MG63 (cell line): Measurements from ENCODE around the gene SCN3B. TPM values are rescaled to one million over a fixed set of nuclear protein-coding genes. Genes with fewer than 3 reads are reported as not detected.
A peak's percentile ranks its signal among the peaks of the same experiment; 100 is the strongest.

ENCODE experiments used
- DNase-seq: peaks from one replicate; pipeline ENCODE4 v3.0.0-alpha.2; 2020
- H3K27me3 ChIP-seq: fragments of 250-450 bp; sonication (Bioruptor Pico); 2 replicates; pipeline ENCODE4 v1.5.1; 2020; ENCODE audit warnings: mild to moderate bottlenecking, moderate library complexity
- H3K36me3 ChIP-seq: fragments of 250-450 bp; sonication (Bioruptor Pico); 2 replicates; pipeline ENCODE4 v1.5.1; 2020; ENCODE audit warnings: mild to moderate bottlenecking, moderate library complexity
- H3K4me3 ChIP-seq: fragments of 250-450 bp; sonication (Bioruptor Pico); 2 replicates; pipeline ENCODE4 v1.5.1; 2020; ENCODE audit warnings: mild to moderate bottlenecking, moderate library complexity
- H3K9me3 ChIP-seq: fragments of 250-450 bp; sonication (Bioruptor Pico); 2 replicates; pipeline ENCODE4 v1.5.1; 2020; ENCODE audit warnings: mild to moderate bottlenecking, moderate library complexity
- total RNA-seq: library from RNA; depleted of rRNA; stranded (reverse); fragments of >200 nt; shearing (Covaris generic); gene quantifications from 2 replicates; pipeline ENCODE4 v1.2.3, GENCODE V29; 2014; ENCODE audit warnings: low replicate concordance; rRNA removed

Gene SCN3B, protein sequence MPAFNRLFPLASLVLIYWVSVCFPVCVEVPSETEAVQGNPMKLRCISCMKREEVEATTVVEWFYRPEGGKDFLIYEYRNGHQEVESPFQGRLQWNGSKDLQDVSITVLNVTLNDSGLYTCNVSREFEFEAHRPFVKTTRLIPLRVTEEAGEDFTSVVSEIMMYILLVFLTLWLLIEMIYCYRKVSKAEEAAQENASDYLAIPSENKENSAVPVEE
- not detected in 2 replicates for total RNA-seq

DNA sequence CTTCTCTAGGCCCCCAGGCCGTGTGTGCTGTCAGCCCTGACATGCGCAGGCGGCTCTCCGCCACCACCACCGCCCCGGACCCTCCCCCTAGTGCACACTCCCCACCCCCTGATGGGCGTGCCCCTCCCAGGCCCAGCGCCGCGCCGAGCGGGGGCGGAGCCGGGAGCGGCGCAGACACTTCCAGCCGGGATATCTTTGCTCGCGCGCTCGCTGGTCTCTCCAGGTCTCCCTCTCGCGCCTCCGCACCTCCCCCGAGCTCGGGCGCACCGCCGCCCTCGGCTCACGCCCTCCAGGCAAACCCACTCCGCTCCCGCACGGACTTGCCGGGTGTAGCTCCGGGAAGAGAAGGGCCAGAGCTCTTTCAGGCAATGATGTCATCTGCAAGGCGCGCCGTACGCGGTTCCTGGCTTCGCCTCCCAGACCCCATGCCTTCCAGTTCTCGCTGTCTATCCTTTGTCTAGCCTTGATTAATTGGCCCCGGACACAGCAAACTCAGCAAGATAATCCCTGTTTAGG, at the start of gene SCN3B:
Gene SCN3B, minus strand, starts transcription at position 59 of the 516 bp plus-strand sequence. CDS start 823 bp downstream, outside the sequence.
- DNase-seq: peak; percentile 53

DNA sequence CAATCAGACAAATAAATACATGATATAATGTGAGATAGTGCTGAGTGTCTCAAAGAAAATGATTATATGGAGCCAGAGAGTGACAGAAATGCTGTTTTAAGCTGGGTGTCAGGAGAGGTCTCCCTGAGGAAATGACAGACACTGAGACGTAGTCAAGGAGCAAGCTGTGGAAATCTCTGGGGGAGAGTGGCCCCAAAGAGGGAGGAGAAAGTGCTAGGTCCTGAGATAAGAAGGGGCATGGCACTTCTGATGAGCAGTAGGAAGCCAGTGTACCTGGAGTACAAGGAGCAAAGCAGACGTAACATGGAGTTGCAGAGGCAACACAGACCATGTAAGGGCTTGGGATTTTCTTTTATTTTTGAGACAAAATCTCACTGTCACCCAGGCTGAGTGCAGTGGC, 48.3 kb upstream of the SCN3B start:
- no peak overlapping the region for H3K4me3 ChIP-seq

More for the DNA sequence above, at the start of gene SCN3B:
- Histone ChIP-seq H3K27me3 (peaks cover 18% of the 10 kb centered on the region; the same call in 1 of the 2 replicates), H3K4me3 (peak within 1 kb of the TSS; percentile 45), H3K36me3 (no peaks in the 10 kb centered on the region), H3K9me3 (no peaks in the 10 kb centered on the region)

DNA sequence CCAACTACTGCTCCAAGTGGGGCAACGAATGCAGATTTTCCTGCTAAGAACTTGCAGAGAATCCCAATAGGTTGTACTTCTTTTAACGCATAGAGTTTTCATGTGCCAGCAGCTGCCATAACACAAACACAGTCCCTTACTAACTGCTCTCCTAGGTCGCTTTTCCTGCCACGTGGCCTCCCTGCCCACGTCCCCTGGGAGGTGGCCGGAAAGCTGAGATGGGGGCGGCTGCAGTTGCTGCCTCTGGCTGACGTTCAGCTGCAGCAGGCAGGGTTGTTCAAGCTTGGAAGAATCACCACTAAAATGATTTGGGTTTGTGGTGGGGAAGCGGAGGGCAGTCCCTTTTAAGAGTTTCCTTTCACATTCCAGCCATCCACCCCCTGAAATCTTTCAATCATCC, 47.7 kb upstream of the SCN3B start:
- no peak for DNase-seq
- Histone ChIP-seq H3K9me3 (no peaks in the 10 kb centered on the region), H3K27me3 (no peaks in the 10 kb centered on the region), H3K4me3 (no peak overlapping the region), H3K36me3 (no peaks in the 10 kb centered on the region)

More for the DNA sequence above, 48.3 kb upstream of the SCN3B start:
- Histone ChIP-seq H3K9me3 (no peaks in the 10 kb centered on the region), H3K27me3 (no peaks in the 10 kb centered on the region), H3K36me3 (no peaks in the 10 kb centered on the region)
- no peak for DNase-seq

DNA sequence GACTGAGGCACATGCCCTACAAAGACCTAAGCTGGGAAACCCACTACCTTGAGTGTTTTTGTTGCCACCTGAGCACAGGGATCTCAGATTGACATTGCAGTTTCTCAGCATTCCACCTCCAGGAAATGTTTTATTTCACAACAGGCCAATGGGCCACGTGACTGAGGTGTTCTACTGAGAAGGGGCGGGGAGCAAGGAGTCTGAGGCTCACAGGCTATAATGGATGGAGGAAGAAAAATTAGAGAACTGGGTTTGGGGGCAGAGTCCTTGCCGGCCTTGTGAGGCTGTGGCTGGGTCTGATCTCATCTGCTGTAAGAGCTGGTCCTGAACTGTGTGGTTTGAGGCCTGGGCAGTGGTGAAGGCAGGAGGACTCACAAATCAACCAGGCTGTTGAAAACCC, 46.3 kb upstream of the SCN3B start:
- DNase-seq: no peak
- Histone ChIP-seq H3K27me3 (no peaks in the 10 kb centered on the region), H3K9me3 (no peaks in the 10 kb centered on the region), H3K4me3 (no peak overlapping the region), H3K36me3 (no peaks in the 10 kb centered on the region)

DNA sequence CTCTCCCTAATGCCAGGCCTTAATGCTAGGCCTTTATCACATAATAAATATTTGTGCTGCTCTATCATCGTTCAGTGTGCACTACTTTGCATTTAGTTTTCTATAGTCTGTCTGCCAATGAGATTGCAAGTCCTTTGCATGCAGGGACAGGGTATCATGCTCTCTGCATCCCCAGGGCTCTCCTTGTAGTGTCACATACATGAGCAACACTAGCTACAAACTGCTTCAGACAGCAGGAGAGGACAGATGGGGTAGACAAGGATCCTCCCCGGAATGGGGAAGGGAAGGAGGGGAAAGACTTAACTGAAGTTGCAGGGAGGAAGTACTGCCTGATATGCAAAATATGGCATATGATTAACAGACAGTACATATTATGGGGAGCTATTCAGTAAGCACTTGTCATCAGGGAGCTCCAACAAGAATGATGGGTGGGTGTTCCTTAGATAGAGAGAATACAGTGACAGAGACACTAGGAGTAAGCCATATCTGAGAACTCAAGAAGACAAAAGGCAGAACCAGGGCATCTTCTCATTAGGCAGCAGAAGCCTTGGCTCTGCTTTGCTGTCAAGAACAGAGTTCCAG, 44.2 kb upstream of the SCN3B start:
- Histone ChIP-seq H3K4me3 (no peak overlapping the region), H3K27me3 (no peaks in the 10 kb centered on the region), H3K9me3 (no peaks in the 10 kb centered on the region), H3K36me3 (no peaks in the 10 kb centered on the region)
- DNase-seq: no peak

DNA sequence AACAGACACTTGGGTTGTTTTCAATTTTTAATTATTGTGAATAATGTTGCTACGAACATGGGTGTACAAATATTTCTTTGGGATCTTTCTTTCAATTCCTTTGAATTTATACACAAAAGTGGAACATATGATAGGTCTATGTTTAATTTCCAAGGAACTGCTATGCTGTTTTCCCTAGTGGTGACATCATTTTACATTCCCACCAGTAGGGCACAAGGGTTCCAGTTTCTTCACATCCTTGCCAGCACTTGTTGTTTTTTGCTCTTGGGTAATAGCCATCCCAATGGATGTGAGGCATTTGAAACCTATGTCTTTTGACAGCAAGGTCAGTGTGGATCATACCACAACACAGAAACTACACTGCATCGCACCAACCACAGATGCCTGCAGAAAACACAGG, 41.8 kb upstream of the SCN3B start:
- Histone ChIP-seq H3K9me3 (no peaks in the 10 kb centered on the region), H3K27me3 (peaks cover 3% of the 10 kb centered on the region; the same call in 1 of the 2 replicates), H3K4me3 (no peak overlapping the region), H3K36me3 (no peaks in the 10 kb centered on the region)
- DNase-seq: no peak

DNA sequence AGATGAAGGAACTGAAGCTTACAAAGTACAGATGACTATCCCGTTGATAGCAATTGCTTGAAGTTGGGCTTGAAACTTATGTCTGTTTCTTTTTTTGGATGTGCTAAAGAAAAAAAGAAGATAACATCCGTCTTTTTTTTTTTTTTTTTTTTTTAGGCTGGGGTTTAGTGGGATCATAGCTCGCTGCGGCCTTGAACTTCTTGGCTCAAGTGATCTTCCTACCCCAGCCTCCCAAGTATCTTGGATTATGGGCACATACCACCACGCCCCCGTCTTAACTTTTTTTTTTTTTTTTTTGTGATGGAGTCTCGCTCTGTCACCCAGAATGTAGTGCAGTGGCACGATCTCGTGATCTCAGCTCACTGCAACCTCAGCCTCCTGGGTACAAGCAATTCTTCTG, 40.8 kb upstream of the SCN3B start:
- Histone ChIP-seq H3K9me3 (no peaks in the 10 kb centered on the region), H3K27me3 (peaks cover 8% of the 10 kb centered on the region), H3K36me3 (no peaks in the 10 kb centered on the region), H3K4me3 (no peak overlapping the region)
- DNase-seq: no peak

DNA sequence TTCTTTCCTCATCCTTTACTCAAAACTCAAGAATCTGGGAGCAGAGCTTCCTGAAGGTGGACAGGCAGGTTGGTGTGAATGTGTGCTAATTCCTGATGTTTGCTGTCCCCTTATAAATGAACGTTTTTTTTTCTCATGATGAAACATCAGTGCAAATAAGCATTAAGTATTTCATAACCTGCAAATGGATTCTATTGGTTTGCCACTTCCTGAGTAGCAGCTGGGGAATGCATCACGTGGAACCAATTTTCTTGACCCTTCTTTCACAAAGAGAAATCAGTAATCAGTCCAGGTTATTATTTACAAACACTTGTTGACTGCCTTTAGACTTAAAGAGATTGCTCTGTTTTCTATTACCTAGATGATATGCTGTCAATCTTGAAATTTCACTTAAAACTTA, 40.1 kb upstream of the SCN3B start:
- peaks cover 15% of the 10 kb centered on the region for H3K27me3 ChIP-seq
- H3K9me3 ChIP-seq: no peaks in the 10 kb centered on the region
- DNase-seq: no peak
- no peak overlapping the region for H3K4me3 ChIP-seq
- no peaks in the 10 kb centered on the region for H3K36me3 ChIP-seq

DNA sequence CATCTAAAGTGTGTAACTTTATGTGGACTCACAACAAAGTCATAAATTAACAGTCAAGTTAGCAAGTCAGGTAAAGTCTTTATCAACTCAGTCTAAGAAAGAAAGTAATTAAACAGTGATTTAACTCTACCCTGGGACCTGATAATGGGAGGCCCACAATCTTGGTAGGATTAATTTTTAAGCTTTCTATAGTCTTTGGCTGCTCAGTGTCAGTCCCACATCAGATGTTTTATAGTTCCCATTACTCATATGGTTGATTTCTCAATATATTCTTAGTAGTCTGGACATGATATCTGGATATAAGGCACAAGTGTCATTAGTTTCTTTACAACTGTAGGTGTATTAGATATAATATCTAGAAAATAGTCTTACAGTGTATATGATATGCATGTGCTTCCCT, 38.5 kb upstream of the SCN3B start:
- no peak for DNase-seq
- peaks cover 17% of the 10 kb centered on the region for H3K27me3 ChIP-seq
- H3K4me3 ChIP-seq: no peak overlapping the region
- no peaks in the 10 kb centered on the region for H3K36me3 ChIP-seq
- no peaks in the 10 kb centered on the region for H3K9me3 ChIP-seq

DNA sequence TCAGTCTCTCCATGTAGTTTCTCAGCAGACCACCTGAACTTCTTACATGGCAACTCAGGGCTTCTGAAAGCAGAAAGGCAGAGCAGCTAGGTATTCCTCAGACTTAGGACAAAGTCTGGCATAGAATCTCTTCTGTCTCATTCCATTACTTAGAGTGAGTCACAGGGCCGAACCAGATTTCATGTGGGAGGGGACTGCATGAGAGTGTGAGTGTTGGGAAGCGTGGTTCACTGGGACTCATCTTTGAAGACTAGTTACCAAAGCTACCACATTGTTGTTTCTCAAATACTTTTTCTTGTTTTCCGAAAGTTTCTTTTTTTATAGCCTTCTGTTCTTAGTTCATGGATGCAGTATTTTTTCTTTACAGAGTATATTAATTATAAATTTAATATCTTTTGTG, 36.1 kb upstream of the SCN3B start:
- DNase-seq: peak; percentile 45
- H3K4me3 ChIP-seq: no peak overlapping the region
- no peaks in the 10 kb centered on the region for H3K9me3 ChIP-seq
- H3K27me3 ChIP-seq: peaks cover 20% of the 10 kb centered on the region
- H3K36me3 ChIP-seq: no peaks in the 10 kb centered on the region

DNA sequence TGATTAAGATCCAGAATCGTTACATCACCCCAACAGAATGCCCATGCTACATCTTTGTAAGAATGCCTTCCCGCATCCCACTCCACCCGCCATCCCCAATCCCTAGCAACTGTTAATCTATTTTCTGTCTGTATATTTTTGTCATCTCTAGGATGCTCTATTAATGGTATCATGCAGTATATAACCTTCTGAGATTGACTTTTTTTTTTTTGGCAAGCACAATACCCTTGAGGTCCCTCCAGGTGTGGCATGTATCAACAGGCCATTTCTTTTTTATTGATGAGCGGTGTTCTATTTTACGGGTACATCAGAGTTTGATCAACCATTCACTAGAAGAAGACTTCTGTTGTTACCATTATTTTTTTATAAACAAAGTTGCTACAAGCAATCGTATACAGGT, 30.2 kb upstream of the SCN3B start:
- Histone ChIP-seq H3K4me3 (no peak overlapping the region), H3K9me3 (no peaks in the 10 kb centered on the region), H3K36me3 (no peaks in the 10 kb centered on the region), H3K27me3 (peaks cover 5% of the 10 kb centered on the region)
- no peak for DNase-seq

DNA sequence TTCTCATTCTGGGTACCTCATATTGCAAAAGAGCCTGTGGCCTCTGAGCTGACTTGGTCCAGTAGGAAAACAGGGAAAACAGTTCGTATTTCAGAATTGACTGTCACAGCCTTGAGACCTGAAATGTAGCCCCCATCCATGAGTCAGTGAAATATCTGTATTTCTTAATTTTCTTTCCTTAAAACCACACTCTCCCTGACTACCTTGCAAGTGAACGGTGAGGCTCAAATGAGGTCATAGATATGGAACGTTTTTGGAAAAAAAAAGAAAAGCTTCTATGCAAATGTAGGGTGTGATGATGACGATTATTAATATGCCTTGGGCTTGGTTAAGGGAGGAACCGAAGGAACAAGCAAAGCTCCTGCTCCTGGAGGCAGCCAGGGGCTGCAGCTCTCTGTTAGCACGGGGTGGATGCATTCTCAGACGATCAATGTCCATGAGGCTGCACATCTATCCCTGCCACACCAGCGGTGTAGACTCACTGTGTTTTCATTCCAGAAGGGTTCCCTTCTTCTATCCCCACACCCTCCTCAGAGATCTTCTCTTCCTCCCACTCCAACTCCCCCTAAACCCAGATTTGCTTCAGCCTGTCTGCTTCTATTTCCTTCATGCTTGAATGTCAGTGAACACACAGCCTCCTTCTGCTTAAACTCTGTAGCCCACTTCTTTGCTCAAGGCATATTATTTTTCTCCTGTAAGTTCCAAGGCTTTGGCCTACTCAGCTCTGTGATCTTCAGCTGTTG, 29.2 kb upstream of the SCN3B start:
- Histone ChIP-seq H3K4me3 (no peak overlapping the region), H3K27me3 (peaks cover 3% of the 10 kb centered on the region)

DNA sequence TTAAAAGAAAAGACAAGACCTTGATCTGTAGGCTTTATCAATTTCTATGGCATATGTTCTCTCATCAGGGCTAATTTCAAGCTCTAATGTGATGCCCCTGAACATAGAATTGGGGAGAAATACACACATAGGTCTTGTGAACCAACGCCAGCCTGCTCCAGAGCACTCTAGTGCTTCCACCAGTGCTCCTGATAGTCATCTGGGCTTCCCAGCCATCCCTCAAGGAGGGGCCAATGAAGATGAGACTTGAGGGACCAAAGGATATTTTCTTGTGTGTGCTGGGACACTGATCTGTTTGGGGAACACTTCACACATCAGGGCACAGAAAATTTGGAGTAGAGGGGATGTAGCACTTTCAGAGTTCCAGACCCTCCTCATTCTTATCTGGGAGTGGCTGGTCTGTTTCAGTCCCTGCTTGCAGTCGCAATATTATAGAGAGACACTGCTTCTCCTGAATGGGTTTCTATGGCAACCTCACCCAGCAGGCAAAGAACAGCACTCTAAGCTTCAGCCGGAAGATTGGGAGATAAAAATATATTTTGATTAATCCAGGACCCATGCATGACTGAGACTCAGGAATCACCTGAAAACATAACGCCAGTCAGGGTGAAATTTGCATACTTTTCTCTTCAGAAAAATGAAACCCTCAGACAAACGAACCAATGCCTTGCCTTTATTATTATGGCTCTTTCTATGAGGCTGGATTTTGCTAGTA, 28.4 kb upstream of the SCN3B start:
- DNase-seq: no peak
- no peak overlapping the region for H3K4me3 ChIP-seq

More for the DNA sequence above, 29.2 kb upstream of the SCN3B start:
- Histone ChIP-seq H3K9me3 (no peaks in the 10 kb centered on the region), H3K36me3 (no peaks in the 10 kb centered on the region)
- no peak for DNase-seq

DNA sequence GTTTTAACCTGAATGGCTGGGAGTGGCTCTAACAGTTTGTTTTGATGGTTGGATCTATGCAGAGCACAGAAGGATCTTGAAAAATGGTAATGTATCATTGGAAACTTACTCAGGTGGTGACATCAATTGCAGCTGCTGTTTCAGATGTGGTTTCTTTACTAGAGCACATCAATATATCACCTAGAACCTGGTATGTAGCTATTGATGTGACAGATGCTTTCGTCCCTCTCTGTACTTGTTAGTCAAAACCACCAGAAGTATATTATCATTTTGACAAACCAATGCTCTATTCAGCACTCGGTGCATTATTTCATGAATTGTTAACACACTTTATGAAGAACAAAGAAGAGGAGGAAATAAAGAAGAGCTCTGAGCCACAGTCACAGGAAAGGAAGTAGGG, 26.6 kb upstream of the SCN3B start:
- Histone ChIP-seq H3K36me3 (no peaks in the 10 kb centered on the region), H3K27me3 (peaks cover 2% of the 10 kb centered on the region), H3K4me3 (no peak overlapping the region), H3K9me3 (no peaks in the 10 kb centered on the region)
- DNase-seq: no peak

More for the DNA sequence above, 28.4 kb upstream of the SCN3B start:
- no peaks in the 10 kb centered on the region for H3K9me3 ChIP-seq
- H3K27me3 ChIP-seq: peaks cover 3% of the 10 kb centered on the region
- no peaks in the 10 kb centered on the region for H3K36me3 ChIP-seq

DNA sequence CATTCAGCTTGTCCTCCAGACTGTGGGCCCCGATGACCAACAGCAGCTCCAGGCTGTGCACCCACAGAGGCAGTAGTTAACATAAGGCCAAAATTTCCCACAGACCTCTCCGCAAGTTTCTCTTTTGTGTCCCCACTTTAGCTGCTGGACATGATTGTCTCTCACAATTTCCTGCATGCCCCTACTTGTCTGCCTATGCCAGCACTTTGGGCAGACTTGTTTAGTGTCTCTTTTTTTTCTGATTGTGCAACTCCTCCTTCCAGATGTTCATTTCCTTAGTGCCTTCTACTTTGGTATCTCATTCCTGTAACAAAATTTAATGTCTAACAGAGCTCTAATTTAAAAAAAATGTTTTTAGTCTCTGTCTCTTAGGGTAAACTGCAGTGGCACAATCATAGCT, 23.8 kb upstream of the SCN3B start:
- Histone ChIP-seq H3K4me3 (no peak overlapping the region), H3K27me3 (peaks cover 4% of the 10 kb centered on the region; the same call in 1 of the 2 replicates), H3K36me3 (no peaks in the 10 kb centered on the region), H3K9me3 (no peaks in the 10 kb centered on the region)
- no peak for DNase-seq

DNA sequence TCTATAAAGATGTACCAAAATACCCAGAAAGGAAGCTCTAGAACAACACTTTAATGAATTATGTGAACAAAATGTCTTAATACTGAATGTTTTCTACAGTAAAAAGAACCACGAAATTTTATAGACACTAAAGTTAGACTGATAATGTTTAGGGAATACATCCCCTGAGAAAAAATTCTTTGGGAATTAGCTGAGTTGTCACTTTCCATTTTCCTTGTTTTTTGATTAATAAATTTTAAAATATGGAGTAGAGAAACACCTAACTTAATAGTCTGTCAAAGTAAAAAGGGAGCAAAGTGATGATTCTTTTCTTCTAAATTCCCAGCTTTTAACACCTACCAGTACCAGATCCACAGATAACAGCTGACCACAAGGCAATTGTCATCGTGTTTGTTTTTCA, 23.1 kb upstream of the SCN3B start:
- no peaks in the 10 kb centered on the region for H3K36me3 ChIP-seq

DNA sequence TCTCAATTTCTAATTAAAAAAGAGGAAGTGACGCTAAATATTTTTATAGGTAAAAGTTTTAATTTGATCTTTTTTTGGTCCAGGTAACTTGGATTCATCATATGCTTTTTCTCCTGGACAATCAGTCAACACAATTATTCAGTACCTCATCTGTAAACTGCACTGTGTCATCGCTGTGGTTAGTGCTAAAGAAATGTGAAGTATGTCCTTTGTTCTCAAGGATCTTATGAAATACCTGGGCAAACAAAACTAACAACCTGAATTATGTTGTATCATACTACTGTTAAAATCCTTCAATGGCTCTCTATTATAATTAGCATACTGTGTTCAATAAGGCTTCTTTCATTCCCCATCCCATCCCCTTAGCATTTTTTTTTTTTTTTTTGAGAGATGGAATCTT, 19.9 kb upstream of the SCN3B start:
- DNase-seq: no peak
- Histone ChIP-seq H3K4me3 (no peak overlapping the region), H3K27me3 (peaks cover 6% of the 10 kb centered on the region; the same call in 1 of the 2 replicates)

More for the DNA sequence above, 23.1 kb upstream of the SCN3B start:
- Histone ChIP-seq H3K27me3 (peaks cover 4% of the 10 kb centered on the region; the same call in 1 of the 2 replicates), H3K9me3 (no peaks in the 10 kb centered on the region), H3K4me3 (no peak overlapping the region)
- no peak for DNase-seq

More for the DNA sequence above, 19.9 kb upstream of the SCN3B start:
- Histone ChIP-seq H3K9me3 (no peaks in the 10 kb centered on the region), H3K36me3 (no peaks in the 10 kb centered on the region)
